Activated CD8-positive, alpha-beta memory T cell treated with anti-CD3 and anti-CD28 coated beads, Interleukin-2, amount 50 U/mL, for 1 hour (primary cell): ENCODE measurements around the gene CSTPP1.
"Not testable (repeated sequence)": the region's sequence is repeated elsewhere in the genome, so short reads cannot be mapped to it uniquely, and the experiment has no call there.

Source experiments
- DNase-seq: peaks from one replicate; pipeline ENCODE4 v3.0.0-alpha.2; 2020; ENCODE audit errors: extremely low read depth

The CSTPP1 gene

GRCh38 chr11:47180006-47180787, 243.6 kb downstream of the CSTPP1 start:
- no peak for DNase-seq

GRCh38 chr11:47181271-47181670, 244.7 kb downstream of the CSTPP1 start:
- no peak for DNase-seq

- DNase-seq: no peak
Measured at GRCh38 chr11:47182380-47182779, 245.8 kb downstream of the CSTPP1 start.

- no peak for DNase-seq
Measured at GRCh38 chr11:47183031-47183856, 246.7 kb downstream of the CSTPP1 start.

GRCh38 chr11:47183969-47184368, 247.4 kb downstream of the CSTPP1 start:
- no peak for DNase-seq

- DNase-seq: no peak
Measured at GRCh38 chr11:47184711-47185304, 248.2 kb downstream of the CSTPP1 start.

GRCh38 chr11:47185305-47186075, 248.9 kb downstream of the CSTPP1 start:
- no peak for DNase-seq

- DNase-seq: no peak
Measured at GRCh38 chr11:47186076-47186699, 249.6 kb downstream of the CSTPP1 start, which contains the start of gene PACSIN3. Gene PACSIN3, minus strand, starts transcription at chr11:47186434. Its CDS starts 3,707 bp downstream, at chr11:47182727.

- DNase-seq: no peak
Measured at GRCh38 chr11:47186700-47187695, 250.4 kb downstream of the CSTPP1 start.

- DNase-seq: no peak
Measured at GRCh38 chr11:47187723-47188122, 251.2 kb downstream of the CSTPP1 start.

- DNase-seq: no peak
Measured at GRCh38 chr11:47188259-47188658, 251.7 kb downstream of the CSTPP1 start.

- no peak for DNase-seq
Measured at GRCh38 chr11:47189100-47189834, 252.7 kb downstream of the CSTPP1 start.

- DNase-seq: not testable (repeated sequence)
Measured at GRCh38 chr11:47191137-47191536, 254.6 kb downstream of the CSTPP1 start.

- no peak for DNase-seq
Measured at GRCh38 chr11:47192111-47192510, 255.6 kb downstream of the CSTPP1 start.

- not testable (repeated sequence) for DNase-seq
Measured at GRCh38 chr11:47198161-47198560, 261.6 kb downstream of the CSTPP1 start.

- no peak for DNase-seq
Measured at GRCh38 chr11:47201015-47201414, 264.5 kb downstream of the CSTPP1 start.

- DNase-seq: no peak
Measured at GRCh38 chr11:47202576-47202975, 266.0 kb downstream of the CSTPP1 start.

GRCh38 chr11:47204637-47204989, 268.1 kb downstream of the CSTPP1 start:
- no peak for DNase-seq

- not testable (repeated sequence) for DNase-seq
Measured at GRCh38 chr11:47206577-47206976, 270.0 kb downstream of the CSTPP1 start.
